ENCODE results near the gene CDC6.
"Not testable (repeated sequence)": the region's sequence is repeated elsewhere in the genome, so short reads cannot be mapped to it uniquely, and the experiment has no call there.

The CDC6 gene

GRCh38 chr17:40287159-40287493 lies 553 bp upstream of the CDC6 start:
- DNase-seq = no peak

- peak in 18 of 56 donors; percentile 3 to 63 (median 19) for DNase-seq
Observed at GRCh38 chr17:40290629-40291280, 3.1 kb downstream of the CDC6 start.

GRCh38 chr17:40291281-40291664 lies 3.6 kb downstream of the CDC6 start:
- no peak for DNase-seq

GRCh38 chr17:40293363-40293762 lies 5.7 kb downstream of the CDC6 start:
- no peak for DNase-seq

GRCh38 chr17:40295488-40296436 lies 8.1 kb downstream of the CDC6 start:
- DNase-seq = no peak

GRCh38 chr17:40297511-40297910 lies 9.8 kb downstream of the CDC6 start:
- no peak for DNase-seq

GRCh38 chr17:40298726-40299125 lies 11.0 kb downstream of the CDC6 start:
- DNase-seq = no peak

GRCh38 chr17:40299159-40299757 lies 11.6 kb downstream of the CDC6 start:
- DNase-seq = not testable (repeated sequence)

GRCh38 chr17:40301315-40301714 lies 13.6 kb downstream of the CDC6 start:
- DNase-seq = no peak

- DNase-seq = peak in 18 of 56 donors; percentile 9 to 71 (median 26)
Observed at GRCh38 chr17:40303009-40303657, 15.5 kb downstream of the CDC6 start.

GRCh38 chr17:40303708-40304551 lies 16.3 kb downstream of the CDC6 start:
- DNase-seq = no peak

GRCh38 chr17:40304552-40304863 lies 16.8 kb downstream of the CDC6 start:
- DNase-seq = not testable (repeated sequence)

- DNase-seq = not testable (repeated sequence)
Observed at GRCh38 chr17:40304866-40305265, 17.2 kb downstream of the CDC6 start.

- no peak for DNase-seq
Observed at GRCh38 chr17:40306395-40306794, 18.7 kb downstream of the CDC6 start.

GRCh38 chr17:40307001-40307730 lies 19.5 kb downstream of the CDC6 start:
- peak in 7 of 56 donors; percentile 21 to 38 (median 34) for DNase-seq

- no peak for DNase-seq
Observed at GRCh38 chr17:40307740-40308239, 20.1 kb downstream of the CDC6 start.

- peak in 38 of 56 donors; percentile 15 to 80 (median 52) for DNase-seq
Observed at GRCh38 chr17:40309031-40309948, 21.6 kb downstream of the CDC6 start, which contains the start of gene RARA. Gene RARA, plus strand, starts transcription at chr17:40309180. Its CDS starts 22,039 bp downstream, at chr17:40331219.

- no peak for DNase-seq
Observed at GRCh38 chr17:40309949-40310510, 22.4 kb downstream of the CDC6 start.
